GM21360 (cell line): Measurements from ENCODE around the gene EGF.
"Not testable (repeated sequence)": the region's sequence is repeated elsewhere in the genome, so short reads cannot be mapped to it uniquely, and the experiment has no call there.

Experiments
- ATAC-seq: cut with Tn5 transposase; IDR thresholded peaks from one replicate; pipeline ENCODE4 v1.9.1; 2021; ENCODE audit warnings: mild to moderate bottlenecking, moderate library complexity; ENCODE audit not compliant: unreplicated experiment

EGF gene

DNA sequence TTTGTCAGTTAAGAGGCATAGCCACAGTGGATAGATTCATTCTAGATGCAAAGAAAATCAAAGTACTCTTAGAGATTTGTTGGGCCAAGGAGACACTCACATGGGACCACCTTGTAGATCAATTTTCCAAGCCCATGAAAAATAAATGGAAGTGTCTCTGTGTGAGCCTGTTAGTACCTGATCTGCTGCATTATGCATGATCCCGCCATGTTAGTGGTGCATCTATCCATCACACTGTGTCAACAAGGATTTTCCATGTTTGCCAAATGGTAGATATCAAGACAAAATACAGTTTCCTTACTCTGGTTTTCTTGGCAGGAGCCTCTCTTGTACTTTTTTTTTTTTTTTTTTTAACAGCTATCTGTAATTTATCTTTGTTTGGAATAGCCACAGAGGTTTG, 112.4 kb downstream of the EGF start:
- no peak for ATAC-seq

DNA sequence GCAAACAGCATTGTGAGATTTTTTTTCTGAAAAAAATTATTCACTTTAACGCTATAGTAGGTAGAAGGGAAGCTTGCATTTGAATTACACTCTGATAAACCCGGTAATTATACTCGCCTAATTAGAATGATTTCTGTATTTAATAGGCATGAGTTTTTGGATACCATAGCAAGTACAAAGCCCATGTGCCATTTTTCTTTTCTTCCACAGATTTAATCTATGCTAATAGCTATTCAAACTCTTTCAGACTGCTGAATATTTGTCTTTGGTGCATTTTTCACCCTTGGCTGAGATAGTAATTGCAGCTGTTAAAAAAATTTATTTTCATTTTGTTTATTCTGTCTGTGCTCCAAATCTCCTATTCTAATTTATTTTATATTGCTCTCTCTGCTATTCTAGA, 113.0 kb downstream of the EGF start:
- ATAC-seq: no peak

- no peak for ATAC-seq
Observed at GRCh38 chr4:110032603-110033002, 119.9 kb downstream of the EGF start.

GRCh38 chr4:110033355-110034025, 120.8 kb downstream of the EGF start:
- ATAC-seq: peak; percentile 15

GRCh38 chr4:110034026-110034393, 121.3 kb downstream of the EGF start:
- peak; percentile 94 for ATAC-seq

DNA sequence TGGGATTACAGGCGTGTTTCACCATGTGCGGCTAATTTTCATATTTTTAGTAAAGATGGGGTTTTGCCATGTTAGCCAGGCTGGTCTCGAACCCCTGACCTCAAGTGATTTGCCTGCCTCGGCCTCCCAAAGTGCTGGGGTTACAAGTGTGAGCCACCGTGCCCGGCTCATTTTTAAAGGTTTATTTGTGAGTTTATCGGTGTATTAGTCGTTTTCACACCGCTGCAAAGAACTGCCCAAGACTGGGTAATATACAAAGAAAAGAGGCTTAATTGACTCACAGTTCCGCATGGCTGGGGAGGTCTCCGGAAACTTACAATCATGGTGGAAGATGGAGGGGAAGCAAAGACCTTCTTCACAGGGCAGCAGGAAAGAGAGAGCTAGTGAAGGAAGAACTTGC, 126.5 kb downstream of the EGF start:
- not testable (repeated sequence) for ATAC-seq

- no peak for ATAC-seq
Observed at GRCh38 chr4:110041735-110042134, 129.1 kb downstream of the EGF start.

DNA sequence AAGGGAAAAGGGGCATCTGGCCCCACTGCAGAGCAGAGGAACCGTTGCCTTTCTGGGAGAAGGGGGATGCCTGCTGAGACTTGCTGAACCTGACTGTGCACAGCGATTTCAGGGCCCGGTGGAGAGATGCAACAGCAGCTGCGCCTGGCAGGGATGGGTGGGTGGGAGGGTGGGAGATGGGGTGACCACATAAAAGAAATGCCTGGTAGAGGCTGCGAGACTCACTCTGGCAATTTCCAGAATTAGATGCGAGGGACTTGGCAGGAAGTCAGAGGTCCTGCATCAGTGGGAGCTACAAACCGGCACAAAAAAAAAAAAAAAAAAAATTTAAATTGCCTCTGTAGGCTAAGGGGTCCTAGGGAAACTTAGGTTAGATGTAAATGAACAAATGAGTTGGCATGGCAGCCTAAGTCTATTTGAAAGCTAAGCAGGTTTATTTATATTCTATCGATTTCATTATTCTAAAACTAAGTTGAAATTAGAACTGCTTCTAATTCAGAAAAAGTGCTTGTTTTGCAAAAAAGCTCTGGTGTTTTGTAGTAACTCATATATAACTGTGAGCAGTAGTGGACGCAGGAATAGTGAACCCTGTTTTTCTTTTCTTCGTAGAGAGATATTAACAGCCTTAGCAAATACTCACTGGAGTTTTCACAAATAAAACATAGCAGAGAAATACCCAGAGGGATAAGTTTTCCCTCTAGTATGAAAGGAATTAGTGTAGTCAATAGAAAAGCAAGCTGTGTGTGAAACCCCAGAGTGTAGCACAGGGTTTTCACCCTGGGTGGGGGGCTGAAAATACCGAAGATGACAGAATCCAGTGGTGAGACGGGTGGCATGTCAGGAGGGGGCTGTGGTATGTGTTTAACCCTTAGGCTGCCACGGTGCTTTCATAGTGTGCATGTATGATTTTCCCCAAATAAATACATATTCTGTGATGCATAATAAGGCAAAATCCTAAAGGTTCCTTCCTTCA, 130.1 kb downstream of the EGF start:
- ATAC-seq: no peak

- no peak for ATAC-seq
Observed at GRCh38 chr4:110046588-110047049, 133.9 kb downstream of the EGF start.

GRCh38 chr4:110049951-110050925, 137.6 kb downstream of the EGF start:
- no peak for ATAC-seq

DNA sequence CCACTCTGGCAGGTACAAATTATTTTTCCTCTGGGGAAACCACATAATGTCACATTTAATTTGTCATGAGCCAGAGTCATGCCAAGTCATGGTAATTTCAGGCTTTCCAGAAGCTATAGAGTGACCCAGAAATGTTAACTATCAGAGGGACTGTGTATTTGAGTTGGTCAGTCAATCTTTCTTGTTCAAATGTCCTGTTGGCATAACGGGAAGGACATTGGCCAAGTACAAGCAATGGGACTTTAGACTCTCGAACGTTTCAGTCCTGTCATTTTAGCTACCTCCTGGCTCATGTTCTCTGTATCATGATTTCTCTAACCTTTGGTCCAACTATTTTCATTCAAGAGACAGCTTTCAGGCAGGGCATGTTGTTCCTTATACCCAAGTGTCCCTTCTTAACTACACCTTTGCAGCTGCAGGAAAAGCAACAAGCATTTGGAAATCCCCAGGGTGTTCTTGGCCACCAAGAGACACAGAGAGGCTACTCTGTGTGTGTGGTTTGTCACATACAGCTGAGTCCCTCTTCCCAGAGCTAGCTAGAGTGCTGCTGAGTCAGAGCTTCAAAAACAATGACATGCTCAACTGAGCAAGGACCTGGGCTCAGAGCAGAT, 142.6 kb downstream of the EGF start:
- ATAC-seq: peak; percentile 81

- ATAC-seq: no peak
Observed at GRCh38 chr4:110058677-110059076, 146.0 kb downstream of the EGF start.

- ATAC-seq: peak; percentile 75
Observed at GRCh38 chr4:110059556-110060191, 147.0 kb downstream of the EGF start.

GRCh38 chr4:110061076-110061475, 148.4 kb downstream of the EGF start:
- ATAC-seq: no peak
